Measurements from ENCODE around the gene ZNF17.

- TF ChIP-seq ESRRG (CRISPR knock-in tag; IDR thresholded peaks at IDR 0.05) = no peak
- TF ChIP-seq ZFP30 (CRISPR knock-in tag; IDR thresholded peaks at IDR 0.05) = 0 out of 2 replicates have a peak, but pooled peaks have one; percentile 6
- no peak for TF ChIP-seq ZFP3 (CRISPR knock-in tag; IDR thresholded peaks at IDR 0.05)
- TF ChIP-seq, protein P1, sequence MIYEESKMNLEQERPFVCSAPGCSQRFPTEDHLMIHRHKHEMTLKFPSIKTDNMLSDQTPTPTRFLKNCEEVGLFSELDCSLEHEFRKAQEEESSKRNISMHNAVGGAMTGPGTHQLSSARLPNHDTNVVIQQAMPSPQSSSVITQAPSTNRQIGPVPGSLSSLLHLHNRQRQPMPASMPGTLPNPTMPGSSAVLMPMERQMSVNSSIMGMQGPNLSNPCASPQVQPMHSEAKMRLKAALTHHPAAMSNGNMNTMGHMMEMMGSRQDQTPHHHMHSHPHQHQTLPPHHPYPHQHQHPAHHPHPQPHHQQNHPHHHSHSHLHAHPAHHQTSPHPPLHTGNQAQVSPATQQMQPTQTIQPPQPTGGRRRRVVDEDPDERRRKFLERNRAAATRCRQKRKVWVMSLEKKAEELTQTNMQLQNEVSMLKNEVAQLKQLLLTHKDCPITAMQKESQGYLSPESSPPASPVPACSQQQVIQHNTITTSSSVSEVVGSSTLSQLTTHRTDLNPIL (CRISPR knock-in tag; IDR thresholded peaks at IDR 0.05; ENCODE audit: low read depth) = peak; percentile 62; the same call in 1 of the 2 replicates
- TF ChIP-seq TOX (CRISPR knock-in tag; IDR thresholded peaks at IDR 0.05; ENCODE audit: borderline replicate concordance) = no peak
- TF ChIP-seq, protein P2, sequence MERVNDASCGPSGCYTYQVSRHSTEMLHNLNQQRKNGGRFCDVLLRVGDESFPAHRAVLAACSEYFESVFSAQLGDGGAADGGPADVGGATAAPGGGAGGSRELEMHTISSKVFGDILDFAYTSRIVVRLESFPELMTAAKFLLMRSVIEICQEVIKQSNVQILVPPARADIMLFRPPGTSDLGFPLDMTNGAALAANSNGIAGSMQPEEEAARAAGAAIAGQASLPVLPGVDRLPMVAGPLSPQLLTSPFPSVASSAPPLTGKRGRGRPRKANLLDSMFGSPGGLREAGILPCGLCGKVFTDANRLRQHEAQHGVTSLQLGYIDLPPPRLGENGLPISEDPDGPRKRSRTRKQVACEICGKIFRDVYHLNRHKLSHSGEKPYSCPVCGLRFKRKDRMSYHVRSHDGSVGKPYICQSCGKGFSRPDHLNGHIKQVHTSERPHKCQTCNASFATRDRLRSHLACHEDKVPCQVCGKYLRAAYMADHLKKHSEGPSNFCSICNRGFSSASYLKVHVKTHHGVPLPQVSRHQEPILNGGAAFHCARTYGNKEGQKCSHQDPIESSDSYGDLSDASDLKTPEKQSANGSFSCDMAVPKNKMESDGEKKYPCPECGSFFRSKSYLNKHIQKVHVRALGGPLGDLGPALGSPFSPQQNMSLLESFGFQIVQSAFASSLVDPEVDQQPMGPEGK (CRISPR knock-in tag; IDR thresholded peaks at IDR 0.05; ENCODE audit: borderline replicate concordance) = no peak
- no peak for TF ChIP-seq ISL1 (CRISPR knock-in tag; IDR thresholded peaks at IDR 0.05)
- no peak for TF ChIP-seq RARB (CRISPR knock-in tag; IDR thresholded peaks at IDR 0.05)
- TF ChIP-seq TCF4 (CRISPR knock-in tag; IDR thresholded peaks at IDR 0.05; ENCODE audit: borderline replicate concordance) = no peak
These were observed 47.8 kb upstream of the ZNF17 start, which contains the start of the genes TRAPPC2B and ZNF547 for GRCh38 chr19:57362997-57363687.
